HepG2 (cell line): ENCODE results near the gene TBXAS1. TPM values are rescaled to one million over a fixed set of nuclear protein-coding genes. Genes with fewer than 3 reads are reported as not detected.
A peak's percentile ranks its signal among the peaks of the same experiment; 100 is the strongest.

Source experiments
- AHDC1 ChIP-seq: sonication (generic); formaldehyde crosslinking; IDR thresholded peaks from 2 replicates; pipeline ENCODE4 v1.5.1; 2020; ENCODE audit warnings: mild to moderate bottlenecking, missing genetic modification reagents, borderline replicate concordance
- ARNT ChIP-seq: fragments of 450-650 bp; IDR thresholded peaks from 2 replicates; pipeline ENCODE4 v1.6.1; 2017
- BCL6 ChIP-seq: IDR thresholded peaks from 2 replicates; pipeline ENCODE4 v1.6.1; 2016; ENCODE audit warnings: missing genetic modification reagents, missing compliant biosample characterization
- BRF2 ChIP-seq: sonication (generic); formaldehyde crosslinking; IDR thresholded peaks from 2 replicates; pipeline ENCODE4 v1.8.1; 2022; ENCODE audit warnings: mild to moderate bottlenecking, missing genetic modification reagents
- HNF4A ChIP-seq: sonication (generic); formaldehyde crosslinking; IDR thresholded peaks from 2 replicates; pipeline ENCODE4 v1.4.0; 2020; ENCODE audit warnings: missing genetic modification reagents
- HOXA5 ChIP-seq: sonication (generic); formaldehyde crosslinking; IDR thresholded peaks from 2 replicates; pipeline ENCODE4 v1.4.0; 2020; ENCODE audit warnings: missing genetic modification reagents
- IRF1 ChIP-seq: sonication (generic); formaldehyde crosslinking; IDR thresholded peaks from 2 replicates; pipeline ENCODE4 v1.4.0; 2020; ENCODE audit warnings: low read depth, mild to moderate bottlenecking, missing genetic modification reagents
- SIX1 ChIP-seq: sonication (generic); formaldehyde crosslinking; IDR thresholded peaks from 2 replicates; pipeline ENCODE4 v1.4.0; 2020; ENCODE audit warnings: missing genetic modification reagents, borderline replicate concordance
- SOX5 ChIP-seq: IDR thresholded peaks from 2 replicates; pipeline ENCODE4 v1.6.1; 2016; ENCODE audit warnings: borderline replicate concordance
- SP5 ChIP-seq: IDR thresholded peaks from 2 replicates; pipeline ENCODE4 v1.6.1; 2016; ENCODE audit warnings: low read depth, borderline replicate concordance
- ZBTB2 ChIP-seq: sonication (generic); formaldehyde crosslinking; IDR thresholded peaks from 2 replicates; pipeline ENCODE4 v1.8.0; 2022; ENCODE audit warnings: low read depth, missing genetic modification reagents
- ZNF276 ChIP-seq: sonication (generic); formaldehyde crosslinking; IDR thresholded peaks from 2 replicates; pipeline ENCODE4 v1.4.0; 2020; ENCODE audit warnings: mild to moderate bottlenecking, low read depth, missing genetic modification reagents
- ZNF597 ChIP-seq: sonication (generic); formaldehyde crosslinking; IDR thresholded peaks from 2 replicates; pipeline ENCODE4 v1.5.0; 2020; ENCODE audit warnings: missing genetic modification reagents
- polyA plus RNA-seq, 8 experiments: library from polyadenylated mRNA; depleted of rRNA in 3 of 8; stranded (reverse) in 7 of 8; unstranded in 1 of 8; fragments of >200 nt; fragmentation: Illumina TruSeq in 4 of 8; extraction: Trizol in 4 of 8; gene quantifications; 2 replicates each; pipeline versions ENCODE4 v1.2.1 to v1.2.3, GENCODE V29; 2011 to 2016; ENCODE audit warnings: low read depth in 4 of 8, missing spikeins in 1 of 8, mixed read lengths in 1 of 8; ENCODE audit not compliant: insufficient read depth in 1 of 8
- total RNA-seq, 5 experiments: library from RNA; depleted of rRNA; stranded (reverse); fragments of >200 nt; fragmentation: Illumina TruSeq; extraction: Trizol; gene quantifications; 2 replicates each; pipeline ENCODE4 v1.2.3, GENCODE V29; 2016; ENCODE audit warnings: low read depth in 1 of 5

Gene TBXAS1
- total and polyA plus RNA-seq, 2 of the 13 experiments (the other 11 are each of a cell fraction or from before 2014, with no cell fraction given) = 4.0 to 4.9 TPM

- TF ChIP-seq ZNF597 (no peak), HOXA5 (CRISPR knock-in tag) (no peak), SIX1 (CRISPR knock-in tag) (no peak), BCL6 (0 out of 2 replicates have a peak, but pooled peaks have one; percentile 42), IRF1 (CRISPR knock-in tag) (no peak), AHDC1 (CRISPR knock-in tag) (0 out of 2 replicates have a peak, but pooled peaks have one; percentile 33), HNF4A (CRISPR knock-in tag) (peak; percentile 83), BRF2 (CRISPR knock-in tag) (no peak), ZNF276 (CRISPR knock-in tag) (no peak), ARNT (no peak), SP5 (CRISPR knock-in tag) (no peak), ZBTB2 (CRISPR knock-in tag) (no peak), SOX5 (CRISPR knock-in tag) (peak; percentile 53; the same call in 1 of the 2 replicates)
Measured at GRCh38 chr7:139852482-139852845, 23.4 kb downstream of the TBXAS1 start (continued).
